Loucy (cell line): ENCODE measurements around the gene CYP4F22.

Source experiments
- H2AFZ ChIP-seq: fragments of 200-600 bp; sonication (generic); 2 replicates; pipeline ENCODE4 v1.6.0; 2016; ENCODE audit warnings: antibody characterized with exemption, mild to moderate bottlenecking, low read length, moderate library complexity
- H3F3A ChIP-seq: fragments of 200-600 bp; 2 replicates; pipeline ENCODE4 v1.6.0; 2016; ENCODE audit warnings: antibody characterized with exemption, low read depth, mild to moderate bottlenecking
- H3K27me3 ChIP-seq: fragments of 200-600 bp; sonication (generic); 2 replicates; pipeline ENCODE4 v1.6.1; 2014; ENCODE audit warnings: low read length, mild to moderate bottlenecking; ENCODE audit not compliant: insufficient read depth, poor library complexity, severe bottlenecking
- H3K36me3 ChIP-seq: fragments of 200-600 bp; sonication (generic); 2 replicates; pipeline ENCODE4 v1.6.1; 2016; ENCODE audit warnings: low read length; ENCODE audit not compliant: insufficient read depth
- H3K4me1 ChIP-seq: fragments of 200-600 bp; sonication (generic); 2 replicates; pipeline ENCODE4 v1.5.1; 2014; ENCODE audit warnings: low read length, mild to moderate bottlenecking; ENCODE audit not compliant: insufficient read depth, poor library complexity, severe bottlenecking
- H3K4me2 ChIP-seq: fragments of 200-600 bp; sonication (generic); 2 replicates; pipeline ENCODE4 v1.6.0; 2014; ENCODE audit warnings: antibody characterized with exemption, low read length, low read depth, mild to moderate bottlenecking; ENCODE audit not compliant: poor library complexity, severe bottlenecking
- H3K4me3 ChIP-seq: fragments of 200-600 bp; sonication (generic); 2 replicates; pipeline ENCODE4 v1.5.1; 2014; ENCODE audit warnings: low read length, mild to moderate bottlenecking, mixed read lengths; ENCODE audit not compliant: poor library complexity, severe bottlenecking
- H3K79me2 ChIP-seq: fragments of 200-600 bp; sonication (generic); 2 replicates; pipeline ENCODE4 v1.6.1; 2014; ENCODE audit warnings: low read length; ENCODE audit not compliant: insufficient read depth
- H3K9ac ChIP-seq: fragments of 200-600 bp; sonication (generic); 2 replicates; pipeline ENCODE4 v1.6.0; 2014; ENCODE audit warnings: mild to moderate bottlenecking, low read depth, low read length, moderate library complexity; ENCODE audit not compliant: poor library complexity, severe bottlenecking
- H3K9me2 ChIP-seq: fragments of 200-600 bp; sonication (generic); replicated peaks from 2 replicates; pipeline ENCODE4 v1.6.1; 2016; ENCODE audit warnings: low read depth, low read length, mixed read lengths
- H3K9me3 ChIP-seq: fragments of 200-600 bp; sonication (generic); 2 replicates; pipeline ENCODE4 v1.6.1; 2014; ENCODE audit warnings: mild to moderate bottlenecking, antibody characterized with exemption, low read length, low read depth; ENCODE audit not compliant: insufficient read depth
- H4K20me1 ChIP-seq: fragments of 200-600 bp; sonication (generic); 2 replicates; pipeline ENCODE4 v1.6.0; 2014; ENCODE audit warnings: antibody characterized with exemption, low read length, mild to moderate bottlenecking; ENCODE audit not compliant: insufficient read depth, poor library complexity, severe bottlenecking
- EZH2phosphoT487 ChIP-seq: fragments of 200-600 bp; IDR thresholded peaks from 2 replicates; pipeline ENCODE4 v1.6.1; 2018; ENCODE audit warnings: antibody characterized with exemption, mild to moderate bottlenecking, moderate library complexity, borderline replicate concordance
- TF ChIP-seq, protein P1 (sequence below): fragments of 200-600 bp; sonication (generic); conservative IDR thresholded peaks from 2 replicates; pipeline ENCODE4 v1.5.1; 2014; ENCODE audit warnings: mild to moderate bottlenecking, antibody characterized with exemption, low read length

Gene CYP4F22

DNA sequence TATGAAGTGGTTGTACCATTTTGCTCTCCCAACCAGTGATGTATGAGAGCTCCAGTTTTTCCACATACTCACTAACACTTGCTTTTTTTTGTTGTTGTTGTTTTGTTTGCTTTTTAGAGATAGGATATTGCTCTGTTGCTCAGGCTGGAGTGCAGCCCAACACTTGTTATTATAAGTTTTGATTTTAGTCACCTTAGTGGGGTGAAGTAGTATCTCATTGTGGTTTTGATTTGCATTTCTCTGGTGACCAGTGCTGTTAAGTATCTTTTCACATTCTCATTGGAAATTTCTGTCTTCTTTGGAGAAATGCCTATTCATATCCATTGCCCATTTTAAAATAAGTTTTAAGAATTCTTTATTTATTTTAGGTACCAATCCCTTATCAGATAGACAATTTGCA, 31.3 kb downstream of the CYP4F22 start:
- TF ChIP-seq, protein P1, sequence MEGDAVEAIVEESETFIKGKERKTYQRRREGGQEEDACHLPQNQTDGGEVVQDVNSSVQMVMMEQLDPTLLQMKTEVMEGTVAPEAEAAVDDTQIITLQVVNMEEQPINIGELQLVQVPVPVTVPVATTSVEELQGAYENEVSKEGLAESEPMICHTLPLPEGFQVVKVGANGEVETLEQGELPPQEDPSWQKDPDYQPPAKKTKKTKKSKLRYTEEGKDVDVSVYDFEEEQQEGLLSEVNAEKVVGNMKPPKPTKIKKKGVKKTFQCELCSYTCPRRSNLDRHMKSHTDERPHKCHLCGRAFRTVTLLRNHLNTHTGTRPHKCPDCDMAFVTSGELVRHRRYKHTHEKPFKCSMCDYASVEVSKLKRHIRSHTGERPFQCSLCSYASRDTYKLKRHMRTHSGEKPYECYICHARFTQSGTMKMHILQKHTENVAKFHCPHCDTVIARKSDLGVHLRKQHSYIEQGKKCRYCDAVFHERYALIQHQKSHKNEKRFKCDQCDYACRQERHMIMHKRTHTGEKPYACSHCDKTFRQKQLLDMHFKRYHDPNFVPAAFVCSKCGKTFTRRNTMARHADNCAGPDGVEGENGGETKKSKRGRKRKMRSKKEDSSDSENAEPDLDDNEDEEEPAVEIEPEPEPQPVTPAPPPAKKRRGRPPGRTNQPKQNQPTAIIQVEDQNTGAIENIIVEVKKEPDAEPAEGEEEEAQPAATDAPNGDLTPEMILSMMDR, result no peak
- TF ChIP-seq EZH2phosphoT487, result no peak
- no peak overlapping the region for H3K4me2 ChIP-seq

DNA sequence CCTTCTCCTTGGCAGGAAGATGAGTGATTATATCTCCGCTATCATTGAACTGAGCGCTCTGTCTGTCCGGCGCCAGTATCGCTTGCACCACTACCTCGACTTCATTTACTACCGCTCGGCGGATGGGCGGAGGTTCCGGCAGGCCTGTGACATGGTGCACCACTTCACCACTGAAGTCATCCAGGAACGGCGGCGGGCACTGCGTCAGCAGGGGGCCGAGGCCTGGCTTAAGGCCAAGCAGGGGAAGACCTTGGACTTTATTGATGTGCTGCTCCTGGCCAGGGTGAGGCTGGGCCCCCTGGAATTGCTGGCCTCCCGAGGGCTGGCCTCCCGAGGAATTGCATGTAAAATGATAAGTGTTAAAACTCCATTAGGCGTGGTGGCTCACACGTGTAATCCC, 32.1 kb downstream of the CYP4F22 start:
- Histone ChIP-seq H3K27me3 (no peaks in the 10 kb centered on the region), H3K4me3 (no peak overlapping the region), H4K20me1 (no peaks in the 10 kb centered on the region), H3K36me3 (no peaks in the 10 kb centered on the region), H3K9me3 (no peaks in the 10 kb centered on the region), H3F3A (no peaks in the 10 kb centered on the region), H3K4me2 (no peak overlapping the region), H3K9me2 (no peaks in the 10 kb centered on the region), H2AFZ (no peak overlapping the region), H3K9ac (no peak overlapping the region), H3K79me2 (no peaks in the 10 kb centered on the region), H3K4me1 (no peaks in the 10 kb centered on the region)
- TF ChIP-seq, protein P1, result no peak
- TF ChIP-seq EZH2phosphoT487, result no peak

More for the DNA sequence above, 31.3 kb downstream of the CYP4F22 start:
- Histone ChIP-seq H3K4me1 (no peaks in the 10 kb centered on the region), H3K27me3 (no peaks in the 10 kb centered on the region), H3K36me3 (no peaks in the 10 kb centered on the region), H3K9ac (no peak overlapping the region), H3K4me3 (no peak overlapping the region), H2AFZ (no peak overlapping the region), H3K9me3 (no peaks in the 10 kb centered on the region), H4K20me1 (no peaks in the 10 kb centered on the region), H3K79me2 (no peaks in the 10 kb centered on the region), H3K9me2 (no peaks in the 10 kb centered on the region), H3F3A (no peaks in the 10 kb centered on the region)

DNA sequence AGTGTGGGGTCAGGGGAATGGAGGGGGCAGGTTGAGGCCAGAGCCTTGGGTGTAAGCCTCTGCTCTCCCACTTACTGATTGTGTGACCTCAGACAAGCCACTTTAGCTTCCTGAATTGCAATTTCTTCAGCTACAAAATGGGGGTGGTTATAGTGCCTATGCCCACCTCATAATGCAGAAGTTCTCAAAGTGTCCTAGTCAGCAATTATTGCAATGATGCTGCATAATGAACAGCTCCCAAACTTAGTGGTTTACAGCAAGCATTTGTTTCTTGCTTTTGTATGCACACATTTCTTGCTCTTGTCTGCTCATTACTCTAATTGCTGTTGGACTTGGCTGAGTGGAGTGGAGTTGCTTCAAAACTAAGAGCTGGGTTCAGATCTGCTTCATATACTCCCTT, 36.0 kb downstream of the CYP4F22 start:
- Histone ChIP-seq H2AFZ (no peak overlapping the region), H3K36me3 (no peaks in the 10 kb centered on the region), H3K9me3 (no peaks in the 10 kb centered on the region)

More for the DNA sequence above, 36.0 kb downstream of the CYP4F22 start:
- TF ChIP-seq, protein P1, result no peak
- TF ChIP-seq EZH2phosphoT487, result no peak
- Histone ChIP-seq H3K79me2 (no peaks in the 10 kb centered on the region), H3K4me3 (no peak overlapping the region), H3K9me2 (no peaks in the 10 kb centered on the region), H3K4me2 (no peak overlapping the region), H3K9ac (no peak overlapping the region), H3F3A (no peaks in the 10 kb centered on the region), H3K27me3 (no peaks in the 10 kb centered on the region), H3K4me1 (no peaks in the 10 kb centered on the region), H4K20me1 (no peaks in the 10 kb centered on the region)
